Subcutaneous adipose tissue (tissue), 4 donors: ENCODE measurements around the gene PCBP3. TPM values are rescaled to one million over a fixed set of nuclear protein-coding genes. Genes with fewer than 3 reads are reported as not detected.

ENCODE experiments used
- CTCF ChIP-seq: fragments of 450-650 bp; IDR thresholded peaks from one replicate; pipeline ENCODE4 v1.5.1; 2016; ENCODE audit warnings: low read depth, mild to moderate bottlenecking, control low read depth, antibody characterized with exemption, moderate library complexity
- total RNA-seq, 4 donors: library from RNA; depleted of rRNA; stranded (reverse); fragments of >200 nt; gene quantifications; one replicate each; pipeline ENCODE4 v1.1.0, GENCODE V29; 2016

Gene PCBP3
- total RNA-seq, 4 donors from 2014 or later, result 3.4 to 11.0 (median 5.7) TPM

DNA sequence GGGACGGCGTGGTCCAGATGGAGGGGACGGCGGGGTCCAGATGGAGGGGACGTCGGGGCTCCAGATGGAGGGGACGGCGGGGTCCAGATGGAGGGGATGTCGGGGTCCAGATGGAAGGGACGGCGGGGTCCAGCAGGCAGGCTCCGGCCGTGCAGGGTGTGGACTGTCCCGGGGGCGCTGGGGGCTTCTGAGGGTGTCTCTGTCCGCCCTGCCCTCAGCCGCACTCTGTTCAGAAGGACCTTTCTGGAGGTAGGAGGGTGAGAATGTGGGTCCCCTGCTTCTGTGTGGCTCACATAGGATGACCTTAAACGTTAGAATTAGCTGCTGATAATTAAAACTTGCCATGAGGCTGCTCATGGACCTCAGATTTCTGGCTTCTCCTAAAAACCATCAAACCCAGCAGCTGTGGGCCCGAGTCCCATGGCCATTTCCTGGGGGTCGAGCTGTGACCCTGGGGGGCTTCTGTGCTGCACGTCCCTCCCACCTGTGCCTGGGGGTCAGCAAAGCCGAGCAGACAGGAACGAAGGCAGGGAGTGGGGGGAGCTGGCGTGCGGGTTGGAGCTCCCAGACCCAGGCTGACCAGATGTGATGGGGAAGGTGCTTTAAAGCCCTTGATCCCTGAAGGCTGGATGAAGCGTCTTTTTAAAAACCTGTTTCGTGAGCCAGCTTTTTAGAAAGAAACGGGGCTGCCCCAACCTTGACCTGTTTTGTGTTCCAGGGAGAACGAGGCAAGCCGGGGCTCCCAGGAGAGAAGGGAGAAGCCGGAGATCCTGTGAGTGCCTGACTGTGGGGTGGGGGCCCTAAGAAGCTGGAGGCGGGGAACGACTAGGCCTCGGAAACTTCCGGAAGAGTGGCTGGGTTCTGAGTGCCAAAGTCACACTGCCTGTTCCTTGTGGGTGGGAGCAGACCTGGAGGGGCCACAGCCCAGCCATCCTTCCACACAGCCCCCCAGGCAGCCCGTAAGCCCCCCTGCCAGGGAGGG, 345.1 kb downstream of the PCBP3 start:
- no peak for TF ChIP-seq CTCF

GRCh38 chr21:45989355-45990048, 346.0 kb downstream of the PCBP3 start:
- no peak for TF ChIP-seq CTCF

GRCh38 chr21:45990049-45990711, 346.7 kb downstream of the PCBP3 start:
- no peak for TF ChIP-seq CTCF

GRCh38 chr21:45990741-45991605, 347.4 kb downstream of the PCBP3 start:
- no peak for TF ChIP-seq CTCF

- TF ChIP-seq CTCF, result no peak
Observed at GRCh38 chr21:45991606-45992300, 348.2 kb downstream of the PCBP3 start.

Other genes starting within 250 kb of the PCBP3 start
- gene COL18A1, start 238.6 kb upstream of the PCBP3 start, total RNA-seq, result 100 to 1,000 TPM in 1 of 4 donors, 10 to 100 TPM in 3; 33.4 to 102 (median 66.7) TPM
- 10 to 100 TPM in 1 of 4 donors, 1 to 10 TPM in 3; 6.5 to 18.3 (median 8.1) TPM for gene SLC19A1, start 101.3 kb upstream of the PCBP3 start, total RNA-seq